Activated T-cell treated with anti-CD3 and anti-CD28 coated beads, Interleukin-2, amount 50 U/mL, for 4 hours (primary cell): ENCODE data around the gene LRRC4B. TPM values are rescaled to one million over a fixed set of nuclear protein-coding genes. Genes with fewer than 3 reads are reported as not detected.
A peak's percentile ranks its signal among the peaks of the same experiment; 100 is the strongest.
"Not testable (repeated sequence)": the region's sequence is repeated elsewhere in the genome, so short reads cannot be mapped to it uniquely, and the experiment has no call there.

Experiments used
- ATAC-seq, 2 donors: fragments of 200-7000 bp; cut with Tn5 transposase; one replicate each; pipeline ENCODE4 v1.10.0; 2021
- DNase-seq: peaks from one replicate; pipeline ENCODE4 v3.0.0-alpha.2; 2020
- H3K27me3 Mint-ChIP-seq: one replicate; pipeline ENCODE4 v1.8.0; 2021; ENCODE audit warnings: low read depth, mixed read lengths
- H3K36me3 Mint-ChIP-seq: one replicate; pipeline ENCODE4 v1.8.0; 2022; ENCODE audit warnings: mixed read lengths; ENCODE audit not compliant: insufficient read depth
- H3K4me1 Mint-ChIP-seq: one replicate; pipeline ENCODE4 v1.8.0; 2021; ENCODE audit warnings: low read depth, mixed read lengths
- H3K4me3 Mint-ChIP-seq: one replicate; pipeline ENCODE4 v1.8.0; 2021; ENCODE audit warnings: mild to moderate bottlenecking, moderate library complexity, mixed read lengths
- H3K9me3 Mint-ChIP-seq: one replicate; pipeline ENCODE4 v1.8.0; 2021; ENCODE audit warnings: mixed read lengths
- total RNA-seq, 3 donors: library from RNA; stranded (reverse); gene quantifications; one replicate each; pipeline ENCODE4 v1.2.1, GENCODE V29; 2021

The LRRC4B gene
- total RNA-seq, 3 donors from 2014 or later: not detected

DNA sequence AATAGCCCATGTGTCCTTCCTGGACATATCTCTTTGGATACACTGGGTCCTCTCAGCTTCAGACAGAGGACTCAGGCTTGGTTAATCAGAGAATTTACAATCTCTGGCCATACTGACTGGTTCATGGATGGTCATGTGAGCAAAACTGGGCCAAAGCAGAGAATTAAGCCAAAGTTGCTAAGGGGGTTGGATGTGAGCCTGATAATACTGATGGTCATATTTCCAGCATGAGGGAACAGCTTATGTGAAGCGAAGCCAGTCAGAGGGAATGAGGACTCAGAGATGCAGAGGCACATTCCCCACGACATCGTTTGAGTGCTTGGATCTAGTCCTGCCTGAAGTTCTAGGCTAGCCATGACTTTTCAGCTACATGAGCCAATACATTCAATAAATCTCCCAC, 22.0 kb upstream of the LRRC4B start:
- no peaks in the 10 kb centered on the region for H3K9me3 Mint-ChIP-seq
- H3K4me3 Mint-ChIP-seq: no peak overlapping the region
- H3K4me1 Mint-ChIP-seq: no peaks in the 10 kb centered on the region
- DNase-seq (no peak), ATAC-seq (no peak)
- peaks cover 9% of the 10 kb centered on the region for H3K27me3 Mint-ChIP-seq
- H3K36me3 Mint-ChIP-seq: no peaks in the 10 kb centered on the region

DNA sequence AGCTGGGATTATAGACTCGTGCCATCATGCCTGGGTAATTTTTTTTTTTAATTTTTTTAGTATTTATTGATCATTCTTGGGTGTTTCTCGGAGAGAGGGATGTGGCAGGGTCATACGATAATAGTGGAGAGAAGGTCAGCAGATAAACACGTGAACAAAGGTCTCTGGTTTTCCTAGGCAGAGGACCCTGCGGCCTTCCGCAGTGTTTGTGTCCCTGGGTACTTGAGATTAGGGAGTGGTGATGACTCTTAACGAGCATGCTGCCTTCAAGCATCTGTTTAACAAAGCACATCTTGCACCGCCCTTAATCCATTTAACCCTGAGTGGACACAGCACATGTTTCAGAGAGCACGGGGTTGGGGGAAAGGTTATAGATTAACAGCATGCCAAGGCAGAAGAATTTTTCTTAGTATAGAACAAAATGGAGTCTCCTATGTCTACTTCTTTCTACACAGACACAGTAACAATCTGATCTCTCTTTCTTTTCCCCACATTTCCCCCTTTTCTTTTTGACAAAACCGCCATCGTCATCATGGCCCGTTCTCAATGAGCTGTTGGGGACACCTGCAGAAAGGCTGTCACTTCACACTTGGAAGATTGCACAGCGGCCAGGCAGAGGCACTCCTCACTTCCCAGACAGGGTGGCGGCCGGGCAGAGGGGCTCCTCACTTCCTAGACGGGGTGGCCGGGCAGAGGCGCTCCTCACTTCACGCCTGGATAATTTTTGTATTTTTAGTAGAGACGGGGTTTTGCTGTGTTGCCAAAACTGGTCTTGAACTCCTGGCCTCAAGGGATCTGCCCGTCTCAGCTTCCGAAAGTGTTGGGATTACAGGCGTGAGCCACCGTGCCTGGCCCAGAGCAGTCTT, 13.8 kb upstream of the LRRC4B start:
- not testable (repeated sequence) for H3K36me3 Mint-ChIP-seq, H3K9me3 Mint-ChIP-seq, DNase-seq, H3K4me3 Mint-ChIP-seq, ATAC-seq, H3K4me1 Mint-ChIP-seq
- peaks cover 11% of the 10 kb centered on the region for H3K27me3 Mint-ChIP-seq

DNA sequence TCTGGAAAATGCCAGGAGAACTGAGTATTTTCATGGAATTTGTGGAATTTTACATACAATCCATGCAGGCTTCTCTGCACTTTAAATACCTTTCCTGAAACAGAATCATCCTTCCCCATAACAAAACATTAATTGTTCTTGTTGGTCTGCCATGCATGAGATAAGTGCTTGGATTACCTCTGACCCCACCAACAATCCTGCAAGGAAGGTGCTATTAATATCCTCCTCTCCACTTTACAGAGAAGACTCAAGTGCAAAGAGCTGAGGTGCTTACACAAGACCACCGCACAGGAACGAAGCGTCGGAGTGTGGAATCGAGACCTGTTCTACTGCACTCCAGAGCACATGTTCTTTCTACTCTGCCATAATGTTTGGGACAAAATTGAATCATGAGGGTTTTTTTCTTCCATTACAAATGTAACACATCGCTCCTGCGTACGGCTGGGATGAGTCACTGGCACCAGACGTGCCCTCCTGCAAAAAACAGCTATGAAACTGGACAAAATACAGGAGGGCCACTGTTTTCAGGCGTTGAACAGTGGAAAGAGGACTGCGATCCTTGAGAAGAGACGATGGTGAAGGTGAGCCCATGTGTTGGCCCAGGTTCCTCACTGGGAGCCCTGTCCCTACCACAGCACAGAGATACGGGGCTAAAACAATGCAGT, 12.9 kb upstream of the LRRC4B start:
- H3K36me3 Mint-ChIP-seq: no peaks in the 10 kb centered on the region
- DNase-seq (no peak), ATAC-seq (no peak)
- no peaks in the 10 kb centered on the region for H3K9me3 Mint-ChIP-seq
- H3K4me1 Mint-ChIP-seq: no peaks in the 10 kb centered on the region
- H3K27me3 Mint-ChIP-seq: peaks cover 11% of the 10 kb centered on the region
- H3K4me3 Mint-ChIP-seq: no peak overlapping the region

GRCh38 chr19:50580240-50580639, 12.0 kb upstream of the LRRC4B start:
- DNase-seq: no peak
- H3K27me3 Mint-ChIP-seq: peaks cover 11% of the 10 kb centered on the region
- ATAC-seq: no peak
- no peaks in the 10 kb centered on the region for H3K9me3 Mint-ChIP-seq
- peak overlapping the region; percentile 5 for H3K4me3 Mint-ChIP-seq
- H3K4me1 Mint-ChIP-seq: no peaks in the 10 kb centered on the region
- H3K36me3 Mint-ChIP-seq: no peaks in the 10 kb centered on the region

GRCh38 chr19:50576769-50577168, 8.5 kb upstream of the LRRC4B start:
- not testable (repeated sequence) for H3K9me3 Mint-ChIP-seq

GRCh38 chr19:50573741-50574461, 5.7 kb upstream of the LRRC4B start:
- no peaks in the 10 kb centered on the region for H3K9me3 Mint-ChIP-seq
- no peak overlapping the region for H3K4me3 Mint-ChIP-seq
- ATAC-seq (no peak), DNase-seq (no peak)
- H3K4me1 Mint-ChIP-seq: no peaks in the 10 kb centered on the region
- peaks cover 28% of the 10 kb centered on the region for H3K27me3 Mint-ChIP-seq
- no peaks in the 10 kb centered on the region for H3K36me3 Mint-ChIP-seq

More at GRCh38 chr19:50576769-50577168, 8.5 kb upstream of the LRRC4B start:
- H3K36me3 Mint-ChIP-seq, H3K4me3 Mint-ChIP-seq, DNase-seq, H3K4me1 Mint-ChIP-seq, ATAC-seq: not testable (repeated sequence)
- peaks cover 13% of the 10 kb centered on the region for H3K27me3 Mint-ChIP-seq

GRCh38 chr19:50570997-50571396, 2.8 kb upstream of the LRRC4B start:
- Mint-ChIP-seq H3K4me3 (no peak overlapping the region), H3K27me3 (peaks cover 33% of the 10 kb centered on the region), H3K9me3 (no peaks in the 10 kb centered on the region), H3K36me3 (no peaks in the 10 kb centered on the region), H3K4me1 (peaks cover 6% of the 10 kb centered on the region)
- no peak for DNase-seq
- ATAC-seq: no peak

DNA sequence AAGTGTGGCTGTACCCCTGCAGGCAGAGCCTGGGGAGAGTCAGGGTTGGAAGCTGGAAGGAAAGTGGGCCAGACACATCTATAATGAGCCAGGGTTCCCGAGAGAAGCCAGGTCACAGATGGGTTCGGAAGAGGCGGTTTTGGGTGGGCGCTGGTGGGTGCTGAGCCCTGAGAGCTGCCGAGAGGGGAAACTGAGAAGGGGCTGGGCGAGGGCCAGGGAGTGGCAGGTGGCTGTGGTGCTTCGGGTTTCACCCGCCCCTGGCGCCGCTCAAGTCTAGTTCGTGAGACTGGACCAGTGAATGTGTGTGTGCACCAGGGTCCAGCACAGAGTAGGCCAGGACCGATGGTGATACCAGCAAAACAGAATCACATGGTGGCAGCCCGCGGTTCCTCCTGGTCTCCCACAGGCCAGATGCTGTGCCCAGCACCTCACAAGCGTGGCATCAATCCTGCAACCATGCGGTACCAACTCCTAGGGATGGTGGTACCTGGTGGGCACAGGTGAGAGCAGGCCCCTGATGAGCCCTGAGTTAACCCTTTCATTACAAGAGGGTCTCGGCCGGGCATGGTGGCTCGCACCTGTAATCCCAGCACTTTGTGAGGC, 1.8 kb upstream of the LRRC4B start:
- DNase-seq (no peak), ATAC-seq (no peak)
- Mint-ChIP-seq H3K4me1 (peaks cover 12% of the 10 kb centered on the region), H3K27me3 (peaks cover 42% of the 10 kb centered on the region), H3K36me3 (no peaks in the 10 kb centered on the region), H3K9me3 (no peaks in the 10 kb centered on the region), H3K4me3 (no peak overlapping the region)

DNA sequence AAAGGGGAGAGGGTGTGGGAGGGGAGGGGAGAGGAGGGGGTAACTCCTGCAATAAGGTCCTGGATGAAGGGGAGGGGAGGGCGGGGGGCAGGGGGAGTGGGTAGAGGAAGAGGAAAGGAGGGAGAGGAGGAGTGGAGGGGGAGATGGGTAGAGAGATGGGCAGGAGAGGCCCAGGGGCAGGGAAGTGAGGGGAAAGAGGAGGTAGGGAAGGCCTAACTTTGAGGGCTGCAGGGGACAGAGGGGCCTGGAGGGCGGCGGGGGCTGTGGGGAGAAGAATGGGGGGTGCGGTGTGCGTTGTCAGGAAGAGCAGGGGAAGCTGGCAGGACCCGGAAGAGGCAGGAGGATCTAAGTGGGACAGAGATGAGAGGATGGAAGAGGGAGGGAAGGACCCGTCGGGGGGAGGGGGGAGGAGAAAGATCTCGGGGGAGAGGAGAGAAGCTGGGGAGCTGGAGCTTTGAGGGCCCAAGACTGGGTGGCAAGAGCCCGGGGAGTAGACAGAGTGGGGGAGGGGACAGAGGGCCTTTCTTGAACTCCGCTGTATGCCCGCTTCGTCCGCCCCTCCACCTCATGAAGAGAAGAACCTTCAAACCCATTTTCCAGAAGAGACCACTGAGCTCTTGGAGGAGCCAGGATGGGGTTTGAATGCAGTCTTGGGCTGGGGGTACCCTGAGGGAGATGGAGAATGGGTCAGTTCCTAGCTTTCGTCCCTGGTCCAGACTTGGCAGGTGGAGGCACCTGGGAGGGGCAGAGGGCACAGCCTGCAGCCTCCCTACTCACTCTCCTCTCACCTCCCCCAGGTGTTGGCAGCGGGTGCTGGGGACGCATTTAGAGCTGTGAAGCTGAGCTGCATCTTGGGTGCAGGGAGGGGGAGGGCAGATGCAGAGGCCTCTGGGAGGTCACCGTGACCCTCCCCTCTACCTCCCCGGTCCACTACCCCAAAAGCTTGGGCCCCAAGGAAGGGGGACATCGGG, 778 bp upstream of the LRRC4B start:
- Mint-ChIP-seq H3K36me3 (no peaks in the 10 kb centered on the region), H3K4me3 (no peak overlapping the region), H3K4me1 (peaks cover 14% of the 10 kb centered on the region), H3K27me3 (peaks cover 52% of the 10 kb centered on the region), H3K9me3 (no peaks in the 10 kb centered on the region)
- DNase-seq: no peak
- ATAC-seq: no peak

DNA sequence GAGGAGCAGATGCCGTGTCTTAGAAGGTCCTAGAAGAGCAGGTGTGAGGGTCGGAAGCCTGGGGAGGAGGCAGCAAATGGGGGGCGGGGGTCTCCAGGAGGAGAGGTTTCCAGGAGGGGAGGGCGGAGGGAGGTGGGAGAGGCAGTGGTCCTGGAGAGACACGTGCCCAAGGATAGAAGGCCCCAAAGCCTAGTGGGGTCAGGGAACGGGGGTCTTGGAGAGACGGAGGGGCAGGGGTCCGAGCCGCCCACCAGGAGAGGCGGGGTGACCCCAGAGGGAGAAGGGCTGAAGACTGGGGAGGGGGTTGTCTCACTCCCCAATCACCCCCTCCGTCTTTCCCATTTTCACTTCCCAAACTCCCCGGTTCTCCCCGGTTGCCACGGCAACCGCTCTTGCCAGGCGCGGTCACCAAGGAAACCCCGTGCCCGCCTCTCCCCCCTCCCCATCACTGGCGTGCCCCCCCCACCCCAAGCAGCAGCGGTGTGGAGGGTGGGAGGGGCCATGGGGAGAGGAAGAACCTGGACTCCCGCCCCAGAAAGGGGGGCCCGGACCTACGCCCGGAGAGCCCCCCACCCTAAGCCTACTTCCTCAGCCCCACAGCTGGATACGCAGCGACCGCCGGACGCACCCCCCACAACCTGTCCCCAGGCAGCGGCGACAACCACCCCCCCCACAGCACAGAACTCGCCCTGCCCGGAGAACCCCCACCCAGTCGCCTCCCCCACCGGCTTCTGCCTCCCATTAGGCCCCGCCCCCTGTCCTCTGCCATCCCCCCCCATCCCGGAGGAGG, 988 bp downstream of the LRRC4B start:
- Mint-ChIP-seq H3K4me1 (peaks cover 14% of the 10 kb centered on the region), H3K36me3 (no peaks in the 10 kb centered on the region), H3K27me3 (peaks cover 66% of the 10 kb centered on the region), H3K9me3 (no peaks in the 10 kb centered on the region), H3K4me3 (no peak overlapping the region)
- DNase-seq: no peak
- ATAC-seq: no peak

DNA sequence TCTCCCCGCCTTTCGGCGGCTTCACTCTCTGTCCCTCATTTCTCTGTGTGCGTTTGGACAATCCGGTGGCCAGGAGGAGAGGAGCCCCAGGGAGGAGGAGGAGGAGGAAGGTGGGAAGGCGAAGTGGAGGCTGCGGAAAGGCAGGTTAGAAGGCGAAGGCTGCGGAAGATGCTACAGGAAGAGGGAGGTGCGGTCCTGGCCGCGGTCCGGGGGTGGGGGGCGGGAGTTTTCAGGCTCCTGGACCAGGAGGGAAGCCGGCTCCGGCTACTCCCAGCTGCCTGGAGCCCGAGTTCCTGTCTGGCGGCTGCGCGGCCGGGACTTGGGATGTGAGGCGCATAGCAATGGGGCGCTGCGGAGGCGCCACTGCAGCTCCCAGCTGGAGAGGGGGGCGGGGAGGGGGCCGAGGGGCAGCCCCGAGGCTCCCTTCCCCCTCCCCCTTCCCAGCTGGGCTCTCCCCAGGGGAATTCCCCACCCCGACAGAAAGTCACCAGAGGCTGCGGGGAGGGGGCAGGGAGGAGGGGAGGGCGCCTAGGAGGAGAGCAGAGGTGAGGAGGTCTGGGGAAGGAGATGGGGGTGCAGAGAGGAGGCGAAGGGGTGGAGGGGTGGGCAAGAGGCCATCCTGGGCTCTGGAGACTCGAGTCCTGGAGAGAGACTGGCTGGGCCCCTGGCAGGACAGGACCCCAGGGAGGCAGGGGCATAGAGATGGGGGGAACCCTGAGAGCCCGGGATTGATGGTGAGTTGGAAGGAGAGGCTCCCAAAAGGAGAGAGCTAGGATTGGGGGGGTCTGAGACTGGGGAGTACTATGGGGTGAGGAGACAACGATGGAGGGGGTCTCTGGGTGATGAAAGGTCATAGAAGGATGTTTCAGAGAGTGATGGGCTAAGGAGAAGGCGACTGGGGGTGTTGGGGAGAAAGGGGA, 2.0 kb downstream of the LRRC4B start:
- peak overlapping the region; percentile 4 for H3K4me3 Mint-ChIP-seq
- H3K36me3 Mint-ChIP-seq: no peaks in the 10 kb centered on the region
- DNase-seq (peak; percentile 21), ATAC-seq (peak; percentile 32 to 44)
- H3K9me3 Mint-ChIP-seq: no peaks in the 10 kb centered on the region
- peaks cover 14% of the 10 kb centered on the region for H3K4me1 Mint-ChIP-seq
- peaks cover 72% of the 10 kb centered on the region for H3K27me3 Mint-ChIP-seq
